ENCODE measurements around the gene SYT12. TPM values are rescaled to one million over a fixed set of nuclear protein-coding genes. Genes with fewer than 3 reads are reported as not detected.

SYT12 gene
- total and polyA plus RNA-seq, 2 donors (not counting 3 experiments of a cell fraction or from before 2014, with no cell fraction given), result not detected

GRCh38 chr11:67051945-67052488 is 29.1 kb downstream of the SYT12 start:
- TF ChIP-seq EZH2 (IDR thresholded peaks at IDR 0.05; ENCODE audit: borderline replicate concordance, low read depth, low read length, severe bottlenecking) (no peak), POLR2AphosphoS5 (IDR thresholded peaks at IDR 0.05; ENCODE audit: insufficient read depth, low read depth, low read length) (no peak), FOS (IDR thresholded peaks at IDR 0.05; ENCODE audit: borderline replicate concordance, insufficient read depth, low read length) (no peak), MYC (IDR thresholded peaks at IDR 0.05; ENCODE audit: low read depth, low read length) (no peak), POLR2A (IDR thresholded peaks at IDR 0.05; ENCODE audit: low read depth, low read length) (no peak), JUN (IDR thresholded peaks at IDR 0.05; ENCODE audit: borderline replicate concordance, insufficient read depth, insufficient read length, low read depth) (no peak), MAX (IDR thresholded peaks at IDR 0.05; ENCODE audit: insufficient read depth, insufficient read length) (no peak), GATA2 (IDR thresholded peaks at IDR 0.05; ENCODE audit: insufficient read depth, insufficient read length, low read depth, low read length) (no peak), CTCF (IDR thresholded peaks at IDR 0.05; ENCODE audit: extremely low read depth in 1 of 2, insufficient read depth in 1 of 2, low read depth in 1 of 2, low read length in 2 of 2) (no peak)
- H4K20me1 ChIP-seq (replicated peaks; ENCODE audit: control insufficient read depth, extremely low read depth, insufficient read depth, low read length), result no peaks in the 10 kb centered on the region
- FAIRE-seq (no peak), DNase-seq (ENCODE audit: low read depth, low spot score) (no peak)
- H2AFZ ChIP-seq (ENCODE audit: low read depth, low read length), result no peak overlapping the region
- BruUV-seq (replicated peaks), result no TSS peak
- H3K9me1 ChIP-seq (replicated peaks; ENCODE audit: control insufficient read depth, extremely low read depth, insufficient read depth, low read length), result no peaks in the 10 kb centered on the region
- no peaks in the 10 kb centered on the region for H3K79me2 ChIP-seq (ENCODE audit: control insufficient read depth, insufficient read depth, low read length)
- no peak overlapping the region for H3K4me3 ChIP-seq (replicated peaks in 1 of 3; ENCODE audit: insufficient read depth in 1 of 3, low read depth in 1 of 3, low read length in 3 of 3)
- peaks cover 0 to 3% of the 10 kb centered on the region in 2 experiments for H3K27me3 ChIP-seq (ENCODE audit: control insufficient read depth in 2 of 2, insufficient read depth in 2 of 2, low read length in 2 of 2)
- H3K9ac ChIP-seq (replicated peaks; ENCODE audit: extremely low read depth, insufficient read depth, low read length), result no peak overlapping the region
- dilution Hi-C loops (cut with MboI; ENCODE audit: extremely low pct_ligation_motif_present, low sequenced_read_pairs) (no loop called here), intact Hi-C loops (cut with micrococcal nuclease) (no loop called here)
- ChIA-PET POLR2A (no interaction called here), CTCF (interaction anchor here (0.6 to 7.5 kb wide), 11 partner anchors 8 to 331 kb away, joined by 3 to 129 read pairs (median 4); partner anchors contain the start of gene PC)
- H3K4me1 ChIP-seq (ENCODE audit: control insufficient read depth, extremely low read depth, insufficient read depth, low read length), result peaks cover 21% of the 10 kb centered on the region
- no peak overlapping the region for H3K27ac ChIP-seq (ENCODE audit: insufficient read depth, low read depth, low read length)
- H3K4me2 ChIP-seq (ENCODE audit: insufficient read depth, low read length), result no peak overlapping the region
- no peaks in the 10 kb centered on the region for H3K9me3 ChIP-seq (replicated peaks; ENCODE audit: control insufficient read depth, insufficient read depth, low read length)
- H3K36me3 ChIP-seq (ENCODE audit: control insufficient read depth in 2 of 2, extremely low read depth in 1 of 2, insufficient read depth in 2 of 2, low read length in 2 of 2), result no peaks in the 10 kb centered on the region
